Ureter (tissue), 1 donor: ENCODE data around the gene LNX2. TPM values are rescaled to one million over a fixed set of nuclear protein-coding genes. Genes with fewer than 3 reads are reported as not detected.

Experiments used
- DNase-seq: peaks from one replicate; pipeline ENCODE4 v3.0.0-alpha.2; 2020; ENCODE audit warnings: low spot score
- total RNA-seq: library from RNA; stranded (reverse); gene quantifications from one replicate; pipeline ENCODE4 v1.2.4, GENCODE V29; 2023
- donor health status: DM: yes; HTN: yes; CAD: no.

The LNX2 gene
- total RNA-seq: 15.0 TPM

DNA sequence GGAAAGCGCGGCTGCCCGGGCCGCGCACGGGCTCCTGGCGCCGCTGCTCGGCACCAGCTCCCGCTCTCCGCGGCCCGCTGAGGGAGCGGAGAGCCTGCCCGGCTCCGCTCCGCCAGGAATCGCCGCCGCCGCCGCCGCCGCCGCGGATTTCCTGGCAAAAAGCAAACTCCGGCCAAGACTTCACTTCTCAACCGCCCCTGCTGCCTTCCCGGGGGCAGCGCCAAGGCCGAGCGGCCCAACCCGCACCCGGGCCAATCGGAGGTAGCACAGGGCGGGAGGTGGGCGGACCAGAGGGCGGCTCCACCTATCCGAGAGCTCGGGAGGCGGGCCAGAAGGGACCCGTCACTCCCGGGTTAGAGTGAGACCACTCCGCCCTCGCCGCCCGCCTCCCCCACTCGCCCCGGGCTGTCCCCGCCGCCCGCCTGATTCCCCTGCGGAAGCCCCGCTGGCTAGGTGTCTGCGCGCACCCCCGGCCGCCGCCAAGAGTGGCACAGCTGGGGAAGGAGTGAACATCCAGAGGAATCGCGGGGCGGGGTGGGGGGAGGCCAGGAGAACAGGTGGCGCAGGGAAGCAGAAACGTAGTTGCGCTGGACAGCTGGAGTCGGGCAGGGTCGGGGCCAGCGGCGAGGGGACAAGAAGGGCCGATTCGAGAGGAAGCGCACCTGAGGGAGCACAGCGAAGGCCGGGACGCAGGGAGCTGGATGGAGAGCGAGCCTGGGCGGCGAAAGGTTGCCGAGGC is at the start of gene LNX2:
Gene LNX2, minus strand, starts transcription at position 153 of the 739 bp plus-strand sequence. CDS start 38,826 bp downstream, outside the sequence.
- DNase-seq: peak; percentile 98

DNA sequence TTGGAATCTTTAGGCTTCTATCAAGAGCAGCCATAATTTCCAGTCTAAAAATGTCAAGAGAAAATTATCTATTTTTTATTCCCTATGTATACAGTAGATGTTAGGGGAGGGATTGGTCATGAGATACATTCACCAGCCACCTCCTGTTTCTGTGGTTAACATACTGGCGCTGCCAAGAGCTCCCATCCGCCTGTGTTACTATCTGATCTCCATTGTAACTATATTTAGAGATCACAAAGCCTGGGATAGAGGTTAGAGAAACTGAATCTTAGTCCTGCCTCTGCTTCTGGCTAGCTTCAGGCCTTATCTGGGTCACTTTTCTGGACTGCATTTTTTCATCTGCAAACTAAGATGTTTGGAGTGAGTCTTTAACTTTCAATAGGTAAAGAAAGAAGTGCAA is 47.6 kb upstream of the LNX2 start:
- no peak for DNase-seq

DNA sequence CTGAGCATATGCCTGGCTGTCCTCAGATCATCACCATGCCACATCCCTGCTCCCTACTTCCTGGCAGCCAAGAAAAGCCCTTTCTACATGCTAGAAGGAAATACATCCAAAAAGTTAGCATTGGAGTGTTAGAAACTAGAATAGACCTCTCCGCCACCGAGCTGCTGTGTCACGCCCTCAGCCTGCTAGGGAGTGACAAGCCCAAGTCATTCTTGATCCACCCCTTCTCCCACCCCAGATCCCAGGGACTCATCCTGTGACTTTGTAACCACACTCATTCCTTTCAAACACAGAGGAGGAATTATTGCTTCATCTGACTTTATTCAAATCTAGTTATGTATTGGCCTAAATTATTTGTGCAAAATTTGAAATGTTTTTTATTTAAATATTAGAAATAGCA is 46.6 kb upstream of the LNX2 start:
- no peak for DNase-seq

DNA sequence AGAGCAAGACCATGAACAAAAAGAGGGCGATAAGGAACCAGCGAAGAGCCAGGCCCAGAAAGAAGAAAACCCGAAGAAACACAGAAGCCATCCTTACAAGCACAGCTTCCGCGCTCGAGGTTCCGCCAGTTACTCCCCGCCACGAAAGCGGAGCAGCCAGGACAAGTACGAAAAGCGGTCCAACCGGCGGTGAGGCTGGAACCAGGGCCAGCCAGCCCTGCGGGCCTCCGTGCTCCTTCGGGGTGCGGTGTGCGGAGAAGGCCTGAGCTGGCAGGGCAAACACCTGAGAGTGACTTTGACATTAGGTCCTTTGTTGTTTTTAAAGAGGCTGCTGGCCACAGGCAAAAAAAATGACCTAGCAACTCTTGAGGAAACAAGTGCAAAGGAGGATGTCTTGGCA is 45.4 kb upstream of the LNX2 start:
- no peak for DNase-seq

DNA sequence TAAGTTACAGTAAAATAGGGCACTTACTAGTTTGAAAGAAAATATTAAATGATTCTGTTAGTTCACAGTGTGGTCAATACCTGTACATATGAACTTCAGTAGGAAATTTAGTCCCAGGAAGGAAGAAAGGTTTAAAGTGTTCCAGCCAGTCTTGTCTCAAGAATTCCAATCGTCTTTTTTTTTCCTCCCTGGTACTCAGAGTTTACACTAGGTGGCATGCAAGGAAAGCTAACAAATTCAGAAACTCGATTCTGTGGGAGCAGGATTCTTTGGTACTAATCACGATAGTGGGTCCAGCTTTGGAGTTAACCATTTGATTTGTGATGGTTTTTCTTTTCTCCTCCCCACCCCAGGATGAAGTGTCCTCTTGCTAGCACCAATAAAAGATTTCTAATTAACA is 45.0 kb upstream of the LNX2 start:
- DNase-seq: no peak

DNA sequence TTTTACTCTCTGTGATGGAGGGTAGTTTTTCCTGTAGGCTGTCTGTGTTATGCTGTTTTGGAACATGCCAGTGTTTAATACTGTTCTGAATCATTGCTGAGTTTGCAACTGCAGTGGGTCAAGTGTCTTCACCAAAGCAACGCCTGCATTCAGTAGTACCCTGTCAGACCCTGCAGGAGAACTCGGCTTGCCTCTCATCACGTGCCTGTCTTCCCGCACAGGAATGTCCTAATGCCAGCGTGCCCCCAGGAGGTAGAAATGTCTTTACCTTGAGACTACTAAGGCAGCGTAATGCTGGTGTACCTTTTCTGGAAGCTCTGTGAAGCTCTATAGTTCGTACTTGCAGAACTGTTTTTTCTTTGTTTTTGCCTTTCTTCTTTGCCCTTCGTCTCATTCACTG is 43.6 kb upstream of the LNX2 start:
- DNase-seq: no peak

DNA sequence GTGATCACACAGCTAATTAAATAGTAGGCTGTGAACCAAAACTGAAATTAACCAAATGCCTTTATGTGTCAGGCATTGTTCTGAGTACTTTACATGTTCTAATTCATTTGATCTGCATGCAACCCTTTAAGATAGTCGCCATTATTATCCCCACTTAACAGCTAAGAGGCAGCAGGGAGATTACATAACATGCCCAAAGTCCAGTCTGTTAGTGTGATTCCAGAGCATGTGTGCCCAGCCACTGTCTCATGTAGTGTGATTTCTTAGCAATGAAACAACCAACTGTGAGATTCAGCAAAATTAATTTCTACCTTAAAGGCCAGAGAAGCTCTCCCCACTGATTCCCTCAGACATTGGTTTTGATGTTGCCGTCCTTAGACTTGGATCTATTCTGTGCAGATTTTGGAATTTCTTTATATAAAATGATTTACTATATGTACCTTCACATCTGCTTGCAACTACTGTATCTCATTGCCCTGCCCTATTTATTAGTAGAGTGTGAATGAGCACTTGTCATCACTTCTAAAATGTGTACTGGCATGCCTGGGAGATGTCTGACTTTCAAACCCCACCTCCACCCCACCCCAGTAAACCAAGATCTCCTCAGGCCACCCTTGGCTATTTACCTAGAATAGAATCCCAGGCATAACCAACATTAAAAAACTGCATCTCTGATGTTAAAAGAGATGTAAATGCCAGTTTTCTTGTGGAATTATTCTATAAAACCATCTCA is 42.6 kb upstream of the LNX2 start:
- DNase-seq: no peak

DNA sequence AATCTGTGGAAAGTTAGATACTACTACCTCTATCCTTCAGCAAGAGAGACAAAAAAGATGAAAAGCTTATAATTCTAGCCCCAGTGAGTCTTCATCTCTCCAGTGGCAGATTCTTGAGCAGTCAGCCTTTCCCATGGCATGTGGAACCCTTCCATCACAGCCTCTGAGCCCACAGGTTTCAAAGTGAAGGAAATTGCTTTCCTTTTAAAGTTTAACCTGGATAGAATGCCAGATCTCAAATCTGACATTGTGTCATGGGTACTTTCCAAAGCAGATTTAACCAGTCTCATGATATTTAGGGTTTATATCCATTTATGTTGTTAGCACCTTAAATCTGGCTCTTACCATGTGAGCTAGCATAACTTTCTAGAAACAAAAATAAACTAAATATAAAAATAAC is 40.7 kb upstream of the LNX2 start:
- no peak for DNase-seq

DNA sequence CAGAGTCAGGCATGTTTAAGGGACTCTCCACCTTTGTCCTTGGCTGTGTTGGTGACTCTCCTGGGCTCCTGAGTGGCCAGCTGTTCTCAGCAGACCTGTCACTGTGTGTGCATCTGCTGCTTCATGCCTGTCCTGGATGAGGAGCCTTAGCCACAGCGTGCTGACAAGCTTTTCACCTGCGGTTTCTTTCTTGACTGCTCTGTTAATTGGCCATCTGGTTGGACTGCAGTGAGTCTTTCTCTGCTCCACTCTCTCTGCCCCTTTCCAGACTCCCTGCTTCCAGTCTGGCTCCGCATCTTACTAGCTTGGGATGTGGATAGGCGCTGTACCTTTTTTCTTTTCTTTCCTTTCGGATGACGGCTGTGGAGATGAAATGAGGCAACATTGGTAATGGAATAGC is 40.2 kb upstream of the LNX2 start:
- no peak for DNase-seq

DNA sequence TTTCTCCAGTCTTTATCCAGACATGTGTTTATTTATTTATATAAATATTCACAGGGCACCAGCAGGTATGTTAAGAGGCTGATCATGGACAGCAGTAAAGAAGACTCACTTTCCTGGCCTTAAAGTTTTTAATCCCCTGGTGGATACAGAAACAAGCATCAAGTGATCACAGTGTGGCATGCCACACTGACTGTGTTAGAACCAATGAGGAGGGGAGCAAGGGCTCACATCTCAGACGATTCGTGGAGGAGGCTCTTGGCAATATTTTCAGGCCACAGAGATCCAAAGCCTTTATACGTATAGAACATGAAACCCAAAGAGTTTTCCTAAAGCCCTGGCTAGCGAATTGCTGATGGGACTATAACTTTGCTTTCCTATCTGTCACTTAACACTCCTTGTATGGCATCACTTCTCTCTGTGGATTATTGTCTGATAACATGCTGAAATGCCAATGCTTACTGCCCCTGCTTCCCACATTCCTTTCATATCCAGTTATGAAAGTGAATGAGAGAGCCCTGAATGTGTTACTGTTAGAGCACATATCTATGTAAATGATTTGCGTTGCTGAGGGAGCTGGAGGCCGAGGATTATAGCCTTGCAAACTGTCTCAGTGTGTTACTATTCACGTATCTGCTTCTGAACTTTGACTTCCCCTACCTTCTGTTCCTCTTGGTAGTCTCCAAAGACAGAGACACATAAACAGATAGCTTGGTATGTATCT is 39.0 kb upstream of the LNX2 start:
- no peak for DNase-seq

DNA sequence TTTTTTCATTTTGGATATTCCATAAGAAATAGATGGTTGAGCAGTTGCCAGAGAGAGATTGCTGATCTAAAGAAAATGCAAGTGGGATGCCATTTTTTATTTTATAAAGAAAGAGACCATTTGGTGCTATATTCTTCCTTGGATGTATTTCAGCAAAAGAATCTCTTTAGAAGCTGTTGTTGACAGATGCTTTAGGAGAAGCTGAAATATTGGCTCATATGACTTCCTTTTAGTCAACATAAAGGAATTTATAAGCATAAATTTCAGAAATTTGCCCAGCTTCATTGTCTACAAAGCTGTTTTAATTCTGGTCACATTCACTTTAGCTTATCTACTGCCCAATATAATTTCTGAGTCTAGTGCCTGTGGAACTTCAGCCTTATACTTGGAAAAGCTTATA is 38.2 kb upstream of the LNX2 start:
- DNase-seq: no peak

DNA sequence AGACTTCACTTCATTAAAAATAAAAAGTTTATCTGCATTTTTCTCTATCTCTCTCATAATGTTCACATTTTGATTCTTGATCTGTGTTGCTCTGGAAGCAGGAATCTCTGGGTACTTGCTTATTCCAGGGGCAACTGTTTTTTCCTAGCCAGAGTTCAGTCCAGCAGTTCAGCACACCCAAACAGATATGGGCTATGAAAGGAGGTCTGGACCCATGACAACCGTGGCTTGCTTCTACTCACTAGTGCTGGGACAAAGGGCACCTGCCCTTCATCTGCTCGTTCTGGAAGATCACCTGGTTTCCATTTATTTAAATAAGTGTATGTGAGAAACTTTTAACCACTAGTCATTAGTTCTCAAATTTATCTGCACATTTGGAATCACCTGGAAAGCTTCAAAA is 37.4 kb upstream of the LNX2 start:
- DNase-seq: no peak

DNA sequence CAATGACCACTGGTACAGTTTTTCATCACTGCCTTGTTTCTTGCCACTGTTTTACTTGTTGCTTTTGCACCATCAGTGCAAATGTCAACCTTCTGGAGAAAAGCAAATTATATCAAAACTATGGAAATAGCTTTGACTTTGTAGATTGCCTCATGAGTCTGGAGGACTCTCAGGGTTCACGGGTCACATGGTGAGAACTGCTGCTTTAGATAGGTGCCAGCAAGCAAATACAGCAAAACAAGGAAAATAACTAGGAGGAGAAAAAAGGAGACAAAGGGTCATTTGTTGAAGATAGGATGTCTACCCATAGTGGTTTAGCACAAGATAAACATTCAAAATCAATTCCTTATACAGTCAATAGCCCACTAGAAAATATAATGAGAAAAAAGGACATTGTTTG is 34.5 kb upstream of the LNX2 start:
- no peak for DNase-seq

DNA sequence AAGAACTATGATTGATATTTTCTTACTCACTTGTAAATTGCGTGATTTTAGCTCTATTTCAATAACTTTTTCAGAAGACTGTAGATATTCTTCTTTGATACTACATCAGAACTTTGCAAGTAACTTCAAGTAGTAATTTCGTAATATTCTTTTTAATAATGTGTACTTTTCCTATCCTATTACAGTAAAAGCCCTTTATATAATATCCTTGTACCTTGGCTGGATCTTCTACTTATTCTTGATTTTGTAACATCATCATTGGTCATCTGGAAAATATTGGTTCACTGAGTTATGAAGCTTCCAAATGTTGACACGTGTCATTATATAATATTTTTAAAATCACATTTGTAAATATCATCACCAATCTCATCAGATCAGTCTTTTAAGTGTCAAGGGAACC is 33.7 kb upstream of the LNX2 start:
- DNase-seq: no peak

DNA sequence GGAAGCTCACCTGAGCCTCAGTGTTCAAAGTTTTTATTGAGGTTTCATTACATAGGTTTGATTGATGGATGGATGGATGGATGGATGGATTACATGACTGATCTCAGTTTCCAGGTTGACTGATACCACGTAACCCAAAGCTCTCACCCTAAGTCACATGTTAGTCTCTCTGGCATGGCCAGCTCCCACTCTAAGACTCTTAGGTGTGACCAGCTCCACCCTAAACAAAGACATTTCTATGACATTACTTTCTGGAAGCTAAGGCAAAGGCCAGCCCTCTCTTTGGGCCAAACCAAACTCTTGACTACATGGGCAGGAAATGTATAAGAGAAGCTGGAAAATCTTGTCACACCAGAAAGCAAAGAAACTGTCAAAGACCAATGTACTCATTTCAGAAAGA is 30.0 kb upstream of the LNX2 start:
- no peak for DNase-seq

DNA sequence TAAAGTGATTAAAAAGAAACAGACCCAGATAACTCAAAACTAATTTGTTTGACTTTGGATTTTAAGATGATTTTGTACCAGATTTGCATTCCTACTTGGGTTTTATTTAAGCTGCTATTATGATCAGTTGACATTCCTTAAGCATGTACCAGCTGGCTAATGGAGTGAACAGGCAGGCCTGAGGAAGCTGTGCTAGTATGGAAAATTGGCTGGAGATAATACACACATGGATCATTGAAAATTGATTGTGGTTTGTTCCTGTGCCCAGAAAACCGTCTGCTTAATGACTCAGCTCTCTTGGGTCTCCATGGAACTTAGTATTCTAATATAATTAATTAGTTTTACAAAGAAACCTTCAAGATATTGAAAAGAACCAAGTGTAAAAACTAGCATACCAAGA is 24.0 kb upstream of the LNX2 start:
- DNase-seq: no peak

DNA sequence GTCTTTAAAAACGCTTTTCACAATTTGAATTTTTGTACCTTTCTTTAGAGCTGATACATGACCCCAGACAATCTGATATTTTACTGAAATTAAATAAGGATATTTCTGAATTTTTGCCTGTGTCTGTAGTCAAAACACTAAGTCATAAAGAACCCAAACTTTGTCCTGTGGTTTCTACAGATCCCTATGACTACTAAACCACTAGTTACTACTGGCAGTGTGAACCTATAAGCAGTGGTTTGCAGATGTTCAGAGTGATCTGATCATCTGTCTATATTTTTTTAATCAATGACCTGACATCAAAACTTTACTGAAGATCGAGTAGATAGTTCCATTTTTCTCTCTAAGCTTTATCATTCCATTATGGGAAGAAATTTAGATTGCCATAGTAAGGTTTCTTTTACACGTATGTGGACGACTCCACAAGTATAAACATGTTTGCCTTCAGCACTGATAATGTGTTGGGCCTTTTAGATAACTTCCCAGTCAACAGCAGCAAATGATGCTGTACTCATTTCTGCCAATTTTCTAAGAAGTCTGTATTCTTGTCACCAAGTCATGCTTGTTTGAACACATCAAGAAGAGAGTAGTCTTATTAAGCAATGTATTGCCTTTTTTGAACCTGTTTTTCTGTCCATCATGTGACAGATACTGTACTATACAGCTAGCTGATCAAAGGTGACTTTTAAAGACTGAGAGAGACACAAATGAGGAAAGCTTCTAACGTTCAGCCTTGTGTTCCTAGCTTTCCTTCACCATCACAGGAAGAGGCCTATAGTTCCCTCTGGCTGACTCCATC is 23.2 kb upstream of the LNX2 start:
- no peak for DNase-seq

DNA sequence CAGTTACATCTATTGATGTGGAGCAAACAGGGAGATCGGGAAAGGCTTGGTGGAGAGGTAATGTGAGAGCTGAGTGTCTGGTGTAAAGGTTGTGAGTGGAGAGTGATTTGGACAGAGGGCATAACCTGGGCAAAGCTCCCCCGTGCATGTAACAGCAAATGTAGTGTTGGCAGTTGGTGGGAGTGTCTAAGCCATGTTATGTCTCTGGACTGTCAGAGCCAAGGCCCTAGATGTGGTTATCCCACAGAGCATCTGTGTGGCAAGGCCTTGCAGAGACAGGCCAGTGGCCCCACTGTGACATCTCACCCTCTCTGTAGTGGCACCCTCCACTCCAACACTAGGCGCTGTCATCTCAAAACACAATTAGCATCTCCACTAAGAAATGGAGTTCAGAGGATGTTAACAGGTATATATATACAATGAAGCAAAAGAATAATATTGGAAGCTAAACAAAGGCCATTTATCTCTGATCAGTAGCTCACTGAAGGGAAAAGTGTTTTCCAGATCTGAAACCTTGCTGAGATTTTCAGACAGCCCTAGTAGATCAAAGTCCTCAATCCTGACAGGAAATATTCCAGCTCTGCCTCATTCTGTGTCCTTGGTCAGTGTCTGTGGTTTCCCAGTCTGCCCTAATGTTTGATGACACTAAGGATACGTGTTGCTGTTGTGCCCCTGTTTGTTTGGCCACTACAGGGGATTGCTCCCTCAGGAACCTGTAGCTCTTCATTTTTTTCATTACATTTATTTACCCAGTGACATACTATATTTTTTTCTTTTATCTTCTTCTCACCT is 21.6 kb upstream of the LNX2 start:
- DNase-seq: no peak

DNA sequence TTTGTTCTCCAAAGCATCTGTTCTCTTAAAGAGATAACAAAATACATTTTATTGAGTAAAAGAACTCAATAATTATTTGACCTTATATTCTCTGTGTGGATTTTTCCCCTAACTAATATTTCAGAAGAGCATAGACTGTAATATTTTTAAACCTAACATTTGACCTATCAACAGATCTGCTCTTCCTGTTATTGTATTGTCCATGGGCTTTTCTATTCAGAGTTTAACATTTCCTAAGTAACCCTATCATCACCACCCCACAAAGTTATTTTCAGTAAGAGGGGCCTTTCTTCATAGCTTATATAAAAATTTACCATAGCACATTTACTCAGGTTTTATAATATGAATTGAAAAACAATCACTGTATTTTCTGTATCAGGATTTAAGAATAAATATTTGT is 18.9 kb upstream of the LNX2 start:
- no peak for DNase-seq

DNA sequence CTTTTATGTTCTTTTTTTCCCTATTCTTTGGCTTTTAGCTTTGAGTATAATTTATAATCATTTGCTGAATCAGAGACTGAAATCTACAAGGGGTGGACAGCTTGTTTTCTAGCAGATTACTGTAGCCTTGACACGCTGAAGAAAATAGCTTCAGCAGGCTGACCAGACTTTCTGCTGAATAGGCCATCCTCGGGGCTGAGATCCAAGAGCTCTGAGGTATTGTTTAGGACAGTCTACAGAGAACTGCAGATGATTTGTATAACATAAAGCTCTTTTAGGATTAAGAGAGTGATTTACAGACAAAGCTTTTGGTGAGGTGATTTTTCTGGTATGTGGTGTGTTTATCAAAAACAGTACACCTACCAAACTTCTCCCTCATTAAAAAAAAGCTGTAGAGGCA is 18.2 kb upstream of the LNX2 start:
- no peak for DNase-seq

DNA sequence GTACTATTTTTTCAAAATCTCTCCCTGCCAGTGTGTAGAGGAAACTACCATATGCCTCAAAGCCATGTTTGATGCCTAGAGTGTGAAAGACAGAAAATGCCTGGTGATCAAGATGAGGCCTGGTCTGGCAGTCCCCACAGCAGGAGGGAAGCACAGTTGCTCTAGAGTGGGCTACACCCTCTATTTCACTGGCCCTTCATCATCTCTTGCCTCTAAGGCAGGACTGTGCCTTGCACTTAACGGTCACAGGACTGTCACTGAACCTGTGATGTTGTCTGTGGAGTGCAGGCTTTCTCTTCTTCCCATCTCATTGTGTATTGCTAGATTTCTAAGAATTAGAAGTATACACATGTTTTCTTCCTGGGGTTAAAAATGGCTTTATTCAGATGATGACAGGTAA is 17.7 kb upstream of the LNX2 start:
- DNase-seq: no peak
